Bronchial epithelial cell (primary cell): ENCODE data around the gene MYO3B. TPM values are rescaled to one million over a fixed set of nuclear protein-coding genes. Genes with fewer than 3 reads are reported as not detected.

Source experiments
- DNase-seq: peaks from one replicate; pipeline ENCODE4 v3.0.0-alpha.2; 2010; ENCODE audit warnings: low read depth
- FAIRE-seq: peaks from 2 replicates; lab custom pipeline; 2011; peaks lifted over from hg19 to GRCh38; lab: Jason Lieb, UNC
- H3K27me3 ChIP-seq: 2 replicates; pipeline ENCODE4 v1.5.1; 2011; ENCODE audit warnings: low read length; ENCODE audit not compliant: control insufficient read depth, insufficient read depth
- H3K36me3 ChIP-seq: 2 replicates; pipeline ENCODE4 v1.5.1; 2011; ENCODE audit warnings: low read length; ENCODE audit not compliant: control insufficient read depth, insufficient read depth
- H3K4me3 ChIP-seq: 2 replicates; pipeline ENCODE4 v1.5.1; 2011; ENCODE audit warnings: mild to moderate bottlenecking, low read depth, low read length, control low read depth
- CTCF ChIP-seq: IDR thresholded peaks from 2 replicates; pipeline ENCODE4 v1.5.1; 2011; ENCODE audit warnings: mild to moderate bottlenecking, moderate library complexity, low read length, control low read depth, inconsistent platforms; ENCODE audit not compliant: insufficient read depth, severe bottlenecking
- total RNA-seq: library from RNA; depleted of rRNA; stranded (reverse); fragments of >200 nt; gene quantifications from 2 replicates; pipeline ENCODE4 v1.2.1, GENCODE V29; 2014

Gene MYO3B
- total RNA-seq = under 0.01 and 0.77 TPM in 2 replicates

- FAIRE-seq = no peak
- no peak for TF ChIP-seq CTCF
- no peak within 1 kb of the TSS for H3K4me3 ChIP-seq
- no peaks in the 10 kb centered on the region for H3K27me3 ChIP-seq
- peak; percentile 69 for DNase-seq
- H3K36me3 ChIP-seq = no peaks in the 10 kb centered on the region
Measured at GRCh38 chr2:170177950-170178781, at the start of gene MYO3B. MYO3B (plus strand) TSS chr2:170178147; CDS start chr2:170178288, 141 bp downstream.

GRCh38 chr2:170139276-170139967 lies 38.5 kb upstream of the MYO3B start:
- DNase-seq = no peak
- Histone ChIP-seq H3K4me3 (no peak overlapping the region), H3K36me3 (no peaks in the 10 kb centered on the region), H3K27me3 (no peaks in the 10 kb centered on the region)
- no peak for TF ChIP-seq CTCF
- FAIRE-seq = no peak

GRCh38 chr2:170140561-170140960 lies 37.4 kb upstream of the MYO3B start:
- FAIRE-seq (no peak), DNase-seq (no peak)
- no peak for TF ChIP-seq CTCF
- no peak overlapping the region for H3K4me3 ChIP-seq
- no peaks in the 10 kb centered on the region for H3K27me3 ChIP-seq
- H3K36me3 ChIP-seq = no peaks in the 10 kb centered on the region

- DNase-seq = no peak
- no peak for FAIRE-seq
Measured at GRCh38 chr2:170141865-170142264, 36.1 kb upstream of the MYO3B start.

GRCh38 chr2:170142502-170142901 lies 35.4 kb upstream of the MYO3B start:
- no peaks in the 10 kb centered on the region for H3K36me3 ChIP-seq
- DNase-seq (no peak), FAIRE-seq (no peak)
- H3K27me3 ChIP-seq = no peaks in the 10 kb centered on the region
- no peak overlapping the region for H3K4me3 ChIP-seq
- TF ChIP-seq CTCF = no peak

More at GRCh38 chr2:170141865-170142264, 36.1 kb upstream of the MYO3B start:
- no peak overlapping the region for H3K4me3 ChIP-seq
- no peaks in the 10 kb centered on the region for H3K36me3 ChIP-seq
- H3K27me3 ChIP-seq = no peaks in the 10 kb centered on the region
- TF ChIP-seq CTCF = no peak
